GM19468 (cell line): ENCODE measurements around the gene PAQR7.
"Not testable (repeated sequence)": the region's sequence is repeated elsewhere in the genome, so short reads cannot be mapped to it uniquely, and the experiment has no call there.

Experiments used
- ATAC-seq: cut with Tn5 transposase; IDR thresholded peaks from one replicate; pipeline ENCODE4 v1.9.1; 2021; ENCODE audit warnings: mild to moderate bottlenecking, moderate library complexity, moderate number of reproducible peaks; ENCODE audit not compliant: unreplicated experiment; ENCODE audit errors: extremely low read depth

Gene PAQR7

DNA sequence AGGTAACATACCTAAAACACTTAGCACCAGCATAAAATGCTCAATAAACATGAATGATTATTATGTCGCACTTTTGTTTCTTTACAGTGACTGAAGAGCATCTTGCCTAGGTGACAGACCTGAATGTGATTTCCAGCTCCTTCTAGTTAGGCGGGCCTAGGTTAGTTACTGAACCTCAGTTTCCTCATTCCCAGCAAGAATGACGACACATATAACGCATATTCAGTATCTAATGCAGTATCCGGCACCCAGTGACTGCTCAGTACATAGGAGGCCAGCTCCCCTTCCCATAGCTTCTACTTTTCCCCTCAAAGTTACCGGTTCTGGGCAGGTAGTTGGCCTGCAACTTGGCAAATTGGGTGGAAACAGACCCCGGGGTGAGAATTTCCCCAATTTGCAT, 17.0 kb downstream of the PAQR7 start:
- no peak for ATAC-seq

- no peak for ATAC-seq
Observed at GRCh38 chr1:25856856-25857255, 18.7 kb downstream of the PAQR7 start.

DNA sequence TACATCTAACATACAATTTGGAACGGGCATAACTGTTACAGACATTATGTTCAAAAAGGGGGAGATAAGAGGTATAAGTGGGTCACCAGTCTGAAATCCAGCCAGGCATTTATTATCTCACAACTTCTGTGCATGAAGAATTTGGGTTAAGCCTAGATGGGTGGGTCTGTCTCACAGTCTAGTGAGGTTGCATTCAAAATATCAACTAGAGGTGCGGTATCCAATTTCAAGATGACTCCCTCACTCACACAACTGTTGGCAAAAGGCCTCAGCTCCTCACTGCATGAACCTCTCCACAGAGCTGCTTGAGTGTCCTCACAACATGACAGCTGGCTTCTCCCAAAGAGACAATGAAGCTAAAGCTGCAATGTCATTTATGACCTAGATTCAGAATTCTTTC, 21.0 kb downstream of the PAQR7 start:
- no peak for ATAC-seq

DNA sequence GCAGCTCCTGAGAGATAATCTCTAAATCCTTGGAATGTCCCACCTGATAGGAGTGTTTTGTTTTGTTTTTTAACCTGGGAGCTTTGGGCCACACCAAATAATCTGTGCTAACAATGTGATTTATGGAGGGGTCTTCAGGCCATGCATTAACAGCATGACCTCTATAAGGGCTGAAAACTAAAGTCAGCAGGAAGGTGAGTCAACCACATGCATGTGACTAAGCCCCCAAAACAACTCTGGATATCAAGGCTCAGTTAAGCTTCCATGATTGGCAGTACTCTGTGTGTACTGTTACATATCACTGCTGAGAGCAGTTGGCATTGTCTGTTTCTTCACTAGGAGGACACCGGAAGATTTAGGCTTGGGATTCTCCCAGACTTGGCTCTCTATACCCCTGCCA, 27.0 kb downstream of the PAQR7 start:
- ATAC-seq, result no peak

- ATAC-seq, result no peak
Observed at GRCh38 chr1:25847929-25848328, 27.6 kb downstream of the PAQR7 start.

GRCh38 chr1:25845664-25846063, 29.8 kb downstream of the PAQR7 start:
- no peak for ATAC-seq

DNA sequence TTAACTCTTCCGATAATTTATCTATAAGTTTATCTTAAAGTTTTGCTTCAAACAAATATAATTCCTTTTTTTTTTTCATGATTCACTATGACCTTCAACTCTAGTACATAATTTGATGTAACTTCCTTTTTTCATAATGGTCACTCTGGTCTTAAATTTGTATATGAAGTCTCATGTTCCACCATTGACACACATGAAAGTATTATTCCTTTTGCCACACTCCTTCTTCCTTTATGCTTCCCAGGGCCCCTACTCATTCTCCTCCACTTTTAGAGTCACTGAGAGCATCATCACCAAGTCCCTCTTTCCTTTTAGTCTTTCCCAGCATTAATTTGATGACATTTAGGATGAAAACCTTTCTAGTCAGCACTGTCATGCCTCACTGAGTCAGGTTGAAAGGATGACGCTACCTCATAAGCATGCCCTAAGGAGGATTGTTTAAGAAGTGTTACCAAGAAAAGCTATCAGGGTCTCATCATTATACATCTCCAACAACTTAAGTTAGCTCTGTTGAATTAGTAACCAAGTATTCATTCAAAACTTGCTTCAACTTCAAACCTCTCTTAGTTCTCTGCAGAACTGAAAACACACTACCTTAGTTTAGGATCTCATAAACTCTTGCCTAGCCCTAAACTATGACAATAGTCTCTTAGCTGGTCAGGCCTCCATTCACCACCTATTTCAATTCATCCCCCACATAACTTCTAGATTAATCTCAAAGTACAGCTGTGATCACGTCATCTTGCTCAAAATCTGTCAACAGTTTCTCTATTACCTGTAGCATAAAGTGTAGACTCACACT, 30.8 kb downstream of the PAQR7 start:
- no peak for ATAC-seq

GRCh38 chr1:25843483-25843882, 32.0 kb downstream of the PAQR7 start:
- no peak for ATAC-seq

DNA sequence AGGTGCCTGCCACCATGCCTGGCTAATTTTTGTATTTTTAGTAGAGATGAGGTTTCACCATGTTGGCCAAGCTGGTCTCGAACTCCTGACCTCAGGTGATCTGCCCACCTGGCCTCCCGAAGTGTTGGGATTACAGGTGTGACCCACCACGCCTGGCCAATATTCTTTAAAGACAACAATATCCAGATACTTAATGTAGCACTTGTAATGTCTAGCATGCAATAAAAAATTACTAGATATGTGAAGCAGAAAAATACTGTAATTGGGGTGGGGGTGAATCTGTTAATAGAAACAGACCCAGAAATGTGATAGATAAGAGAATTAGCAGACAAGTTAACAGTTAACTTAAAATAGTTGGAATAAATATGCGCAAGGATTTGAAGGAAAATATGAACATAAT, 35.7 kb downstream of the PAQR7 start:
- not testable (repeated sequence) for ATAC-seq

GRCh38 chr1:25837262-25837875, 38.1 kb downstream of the PAQR7 start:
- no peak for ATAC-seq

- no peak for ATAC-seq
Observed at GRCh38 chr1:25836695-25837094, 38.8 kb downstream of the PAQR7 start.

GRCh38 chr1:25834894-25835293, 40.6 kb downstream of the PAQR7 start:
- ATAC-seq, result no peak

DNA sequence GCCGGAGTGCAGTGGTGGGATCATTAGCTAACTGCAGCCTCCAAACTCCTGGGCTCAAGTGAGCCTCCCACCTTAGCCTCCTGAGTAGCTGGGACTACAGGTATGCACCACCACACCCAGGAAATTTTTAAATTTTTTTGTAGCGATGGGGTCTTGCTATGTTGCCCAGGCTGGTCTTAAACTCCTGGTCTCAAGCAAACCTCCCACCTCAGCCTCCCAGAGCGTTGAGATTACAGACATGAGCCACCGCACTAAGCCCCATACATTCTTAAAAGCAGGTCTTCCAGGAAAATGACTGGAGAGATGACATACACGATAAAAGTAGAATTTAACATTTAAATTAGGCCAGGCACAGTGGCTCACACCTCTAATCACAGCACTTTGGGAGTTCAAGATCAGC, 42.4 kb downstream of the PAQR7 start:
- ATAC-seq, result no peak

GRCh38 chr1:25832336-25833037, 43.0 kb downstream of the PAQR7 start:
- no peak for ATAC-seq

DNA sequence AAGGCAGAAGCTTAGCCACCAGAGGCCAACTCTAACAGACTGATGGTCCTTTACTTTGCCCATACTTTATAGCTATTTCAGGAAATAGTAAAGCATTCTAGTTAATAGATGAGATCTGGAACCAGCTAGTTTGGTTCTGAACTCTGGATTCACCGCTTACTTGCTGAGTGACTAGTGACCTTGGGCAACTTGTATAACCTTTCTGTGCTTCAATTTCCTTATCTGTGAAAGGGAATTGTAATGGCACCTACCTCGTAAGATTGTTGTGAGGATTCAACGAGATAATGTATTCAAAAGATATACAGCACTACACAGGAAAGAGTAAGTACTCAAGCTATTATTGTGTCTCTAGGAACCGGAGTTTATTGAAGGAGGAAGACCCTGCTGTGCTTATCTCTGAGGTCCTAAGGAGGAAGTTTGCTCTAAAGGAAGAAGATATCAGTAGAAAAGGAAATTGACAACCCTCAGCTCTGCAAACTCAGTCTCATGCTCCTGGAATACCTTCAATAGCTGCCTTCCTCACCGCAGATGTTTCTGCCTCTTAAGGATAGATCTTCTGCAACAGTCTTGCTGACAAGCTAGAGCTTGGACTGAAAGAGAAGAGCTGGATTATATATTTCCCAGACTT, 43.8 kb downstream of the PAQR7 start:
- ATAC-seq, result no peak

DNA sequence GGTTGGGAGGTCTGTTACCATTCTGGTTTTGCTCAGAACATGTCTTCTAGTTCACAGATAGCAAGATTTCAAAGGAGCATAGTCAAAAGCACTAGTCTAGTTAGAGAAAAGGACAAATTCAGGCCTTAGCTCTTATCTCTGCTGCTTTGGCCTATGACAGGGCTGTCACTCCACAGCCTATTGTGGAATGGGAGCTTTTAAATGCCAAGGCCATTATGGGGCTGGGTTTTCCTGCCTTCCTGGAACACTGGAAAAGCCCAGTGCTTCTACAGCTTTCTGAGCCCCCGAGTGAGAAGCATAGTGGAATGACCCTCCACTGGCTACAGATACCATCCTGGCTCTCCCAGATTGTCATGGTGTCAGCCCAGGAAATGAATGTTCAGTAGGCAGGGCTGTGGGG, 46.5 kb downstream of the PAQR7 start:
- ATAC-seq, result no peak

GRCh38 chr1:25828491-25828890, 47.0 kb downstream of the PAQR7 start:
- no peak for ATAC-seq

DNA sequence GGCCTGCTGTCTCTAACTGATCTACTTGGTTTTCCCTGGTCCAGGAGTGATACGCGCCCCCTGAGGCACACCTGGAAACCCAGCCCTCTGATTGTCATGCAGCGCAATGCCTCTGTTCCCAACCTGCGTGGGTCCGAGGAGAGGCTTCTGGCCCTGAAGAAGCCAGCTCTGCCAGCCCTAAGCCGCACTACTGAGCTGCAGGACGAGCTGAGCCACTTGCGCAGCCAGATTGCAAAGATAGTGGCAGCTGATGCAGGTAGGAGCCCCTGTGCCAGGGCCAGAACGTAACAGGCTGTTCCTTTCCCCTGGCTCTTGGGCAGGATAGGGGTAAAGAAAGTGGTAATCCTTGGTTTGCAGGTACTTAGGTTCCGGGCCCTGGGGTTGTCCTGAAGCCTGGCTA, 48.9 kb downstream of the PAQR7 start:
- no peak for ATAC-seq

DNA sequence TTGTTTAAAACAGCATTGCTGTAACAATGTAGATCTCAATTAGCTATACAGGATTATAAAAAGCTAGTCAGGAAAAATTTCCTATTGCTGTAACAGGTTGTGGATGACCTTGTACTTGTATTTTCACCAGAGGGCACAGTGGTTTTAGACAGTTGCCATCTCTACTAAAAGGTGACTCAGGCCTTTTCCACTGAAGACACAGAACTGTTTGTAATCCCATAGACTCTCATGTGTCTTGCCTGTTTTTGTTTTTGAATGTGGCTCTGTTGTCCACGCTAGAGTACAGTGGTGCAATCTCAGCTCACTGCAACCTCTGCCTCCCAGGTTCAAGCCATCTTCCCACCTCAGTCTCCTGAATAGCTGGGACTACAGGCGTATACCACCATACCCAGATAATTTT, 49.9 kb downstream of the PAQR7 start:
- no peak for ATAC-seq

- no peak for ATAC-seq
Observed at GRCh38 chr1:25821630-25822091, 53.8 kb downstream of the PAQR7 start.

- ATAC-seq, result no peak
Observed at GRCh38 chr1:25821112-25821476, 54.4 kb downstream of the PAQR7 start.
